Neuronal stem cell (in vitro differentiated cells): ENCODE data around the gene CORO2B.

Source experiments
- DNase-seq: peaks from one replicate; pipeline ENCODE4 v3.0.0-alpha.2; 2013; ENCODE audit warnings: low spot score
- H2AFZ ChIP-seq: one replicate; pipeline ENCODE4 v1.6.1; 2013; ENCODE audit warnings: mild to moderate bottlenecking, low read length, inconsistent platforms
- H2AK5ac ChIP-seq: 2 replicates; pipeline ENCODE4 v1.6.1; 2013; ENCODE audit warnings: low read depth, mild to moderate bottlenecking, inconsistent platforms, low read length, moderate library complexity, mixed read lengths
- H2BK120ac ChIP-seq: 2 replicates; pipeline ENCODE4 v1.6.1; 2013; ENCODE audit warnings: low read depth, mild to moderate bottlenecking, inconsistent platforms, low read length, moderate library complexity, mixed read lengths
- H2BK12ac ChIP-seq: one replicate; pipeline ENCODE4 v1.6.1; 2013; ENCODE audit warnings: low read length, inconsistent platforms
- H2BK15ac ChIP-seq: 2 replicates; pipeline ENCODE4 v1.6.1; 2013; ENCODE audit warnings: mild to moderate bottlenecking, low read length, inconsistent platforms, mixed read lengths
- H2BK5ac ChIP-seq: one replicate; pipeline ENCODE4 v1.6.1; 2013; ENCODE audit warnings: inconsistent platforms, mild to moderate bottlenecking, low read length, moderate library complexity
- H3K14ac ChIP-seq: one replicate; pipeline ENCODE4 v1.6.1; 2013; ENCODE audit warnings: low read length, inconsistent platforms
- H3K18ac ChIP-seq: 2 replicates; pipeline ENCODE4 v1.6.1; 2013; ENCODE audit warnings: low read length, inconsistent platforms
- H3K23ac ChIP-seq: 2 replicates; pipeline ENCODE4 v1.6.1; 2013; ENCODE audit warnings: low read depth, mild to moderate bottlenecking, mixed read lengths, low read length, inconsistent platforms; ENCODE audit not compliant: poor library complexity
- H3K27ac ChIP-seq: replicated peaks from 3 replicates; pipeline ENCODE4 v1.5.1; 2013; ENCODE audit warnings: low read length, inconsistent platforms
- H3K27me3 ChIP-seq, 3 experiments: 2 replicates each; pipeline ENCODE4 v1.6.1; 2013; ENCODE audit warnings: low read length in 3 of 3, mild to moderate bottlenecking in 2 of 3, inconsistent platforms in 1 of 3, low read depth in 1 of 3, mixed read lengths in 1 of 3, moderate library complexity in 1 of 3; ENCODE audit not compliant: control insufficient read depth in 3 of 3, insufficient read depth in 3 of 3
- H3K36me3 ChIP-seq, 2 donors: replicated peaks in 1 of 2; 2 replicates each; pipeline ENCODE4 v1.6.1; 2013; ENCODE audit warnings: low read length in 2 of 2; ENCODE audit not compliant: control insufficient read depth in 2 of 2, insufficient read depth in 2 of 2
- H3K4ac ChIP-seq: 2 replicates; pipeline ENCODE4 v1.6.1; 2013; ENCODE audit warnings: inconsistent platforms, mild to moderate bottlenecking, low read length, moderate library complexity
- H3K4me1 ChIP-seq, 2 donors: 1 replicate in 1 of 2; 2 replicates in 1 of 2; pipeline ENCODE4 v1.6.1; 2013; ENCODE audit warnings: low read length in 2 of 2, low read depth in 1 of 2; ENCODE audit not compliant: control insufficient read depth in 2 of 2, insufficient read depth in 1 of 2
- H3K4me2 ChIP-seq: one replicate; pipeline ENCODE4 v1.6.1; 2013; ENCODE audit warnings: mild to moderate bottlenecking, low read length, inconsistent platforms; ENCODE audit not compliant: insufficient read depth, poor library complexity, severe bottlenecking
- H3K4me3 ChIP-seq, 2 donors: 2 replicates each; pipeline ENCODE4 v1.5.1; 2013; ENCODE audit warnings: low read length in 2 of 2, mild to moderate bottlenecking in 2 of 2, inconsistent platforms in 1 of 2, moderate library complexity in 1 of 2
- H3K79me1 ChIP-seq: one replicate; pipeline ENCODE4 v1.6.1; 2013; ENCODE audit warnings: low read depth, mild to moderate bottlenecking, inconsistent platforms, low read length, moderate library complexity
- H3K9ac ChIP-seq: one replicate; pipeline ENCODE4 v1.6.1; 2013; ENCODE audit warnings: mild to moderate bottlenecking, low read depth, low read length, inconsistent platforms; ENCODE audit not compliant: poor library complexity
- H3K9me3 ChIP-seq, 2 donors: replicated peaks in 1 of 2; 2 replicates each; pipeline versions ENCODE3 to v1.6.1; 2013; ENCODE audit warnings: low read length in 2 of 2, mild to moderate bottlenecking in 2 of 2, inconsistent platforms in 1 of 2, low read depth in 1 of 2, mixed read lengths in 1 of 2, moderate library complexity in 1 of 2; ENCODE audit not compliant: control insufficient read depth in 2 of 2, insufficient read depth in 1 of 2
- H4K8ac ChIP-seq: one replicate; pipeline ENCODE4 v1.6.1; 2013; ENCODE audit warnings: low read depth, mild to moderate bottlenecking, inconsistent platforms, low read length, moderate library complexity
- H4K91ac ChIP-seq: one replicate; pipeline ENCODE4 v1.6.1; 2013; ENCODE audit warnings: low read length, low read depth, mild to moderate bottlenecking, inconsistent platforms; ENCODE audit not compliant: poor library complexity
- WGBS, 2 donors: extraction: QIAGEN DNeasy Blood & Tissue Kit; methylation state at CpG; one replicate each; pipeline ENCODE4 v1.1.7; 2013; ENCODE audit warnings: missing lambda C conversion rate in 2 of 2, mixed read lengths in 1 of 2; ENCODE audit not compliant: insufficient read length in 2 of 2, insufficient replicate concordance in 1 of 2; ENCODE audit errors: extremely low coverage in 2 of 2; 5-methylcytosine and 5-hydroxymethylcytosine counted together

The CORO2B gene

GRCh38 chr15:68595761-68596160, 17.0 kb downstream of the CORO2B start:
- whole genome bisulfite sequencing, 2 donors, result no CpG with 5 or more reads among the region's 17 CpGs
- Histone ChIP-seq H2AFZ (no peak overlapping the region), H3K4me1 (peaks cover 29 to 43% of the 10 kb centered on the region in 2 donors), H3K79me1 (peaks cover 2% of the 10 kb centered on the region), H3K27me3 (no peaks in the 10 kb centered on the region), H3K23ac (peak overlapping the region; percentile 70), H2BK120ac (no peak overlapping the region), H3K18ac (peak overlapping the region; percentile 85), H3K4me2 (no peak overlapping the region), H2AK5ac (peak overlapping the region; percentile 48), H2BK12ac (peak overlapping the region; percentile 76), H3K36me3 (no peaks in the 10 kb centered on the region), H3K27ac (no peak overlapping the region), H4K91ac (no peak overlapping the region), H3K4me3 (no peak overlapping the region), H3K9me3 (no peaks in the 10 kb centered on the region), H3K9ac (no peak overlapping the region), H3K4ac (no peak overlapping the region), H4K8ac (no peak overlapping the region), H2BK15ac (no peak overlapping the region), H2BK5ac (no peak overlapping the region), H3K14ac (peak overlapping the region; percentile 14)
- no peak for DNase-seq

- H2AK5ac ChIP-seq, result peak overlapping the region; percentile 43
- no peak overlapping the region for H2BK15ac ChIP-seq
- no peak overlapping the region for H2BK5ac ChIP-seq
- H3K79me1 ChIP-seq, result peaks cover 6% of the 10 kb centered on the region
- H3K14ac ChIP-seq, result no peak overlapping the region
- H3K27ac ChIP-seq, result no peak overlapping the region
- H3K4me2 ChIP-seq, result no peak overlapping the region
- no peak overlapping the region for H4K91ac ChIP-seq
- H3K4ac ChIP-seq, result no peak overlapping the region
- H2BK12ac ChIP-seq, result no peak overlapping the region
- no CpG with 5 or more reads among the region's 9 CpGs for WGBS, 2 donors
- no peak overlapping the region for H3K9ac ChIP-seq
- no peak overlapping the region for H2AFZ ChIP-seq
- no peak overlapping the region for H3K4me3 ChIP-seq
- no peak overlapping the region for H3K23ac ChIP-seq
- DNase-seq, result no peak
- H3K9me3 ChIP-seq, result no peaks in the 10 kb centered on the region
- H4K8ac ChIP-seq, result no peak overlapping the region
- peaks cover 35 to 51% of the 10 kb centered on the region in 2 donors for H3K4me1 ChIP-seq
- H3K27me3 ChIP-seq, result no peaks in the 10 kb centered on the region
- peak overlapping the region; percentile 84 for H3K18ac ChIP-seq
- H3K36me3 ChIP-seq, result no peaks in the 10 kb centered on the region
- no peak overlapping the region for H2BK120ac ChIP-seq
Observed at GRCh38 chr15:68596691-68597090, 17.9 kb downstream of the CORO2B start.

GRCh38 chr15:68597581-68597980, 18.8 kb downstream of the CORO2B start:
- Histone ChIP-seq H3K27me3 (no peaks in the 10 kb centered on the region), H3K18ac (no peak overlapping the region), H4K91ac (no peak overlapping the region), H3K9ac (no peak overlapping the region), H3K14ac (no peak overlapping the region), H3K4me2 (no peak overlapping the region), H3K23ac (no peak overlapping the region), H2AK5ac (peak overlapping the region; percentile 87), H2AFZ (no peak overlapping the region), H3K79me1 (peaks cover 4% of the 10 kb centered on the region), H3K9me3 (no peaks in the 10 kb centered on the region), H3K4ac (no peak overlapping the region), H3K4me1 (peaks cover 38 to 55% of the 10 kb centered on the region in 2 donors), H2BK5ac (no peak overlapping the region), H3K36me3 (no peaks in the 10 kb centered on the region), H2BK15ac (no peak overlapping the region), H3K27ac (no peak overlapping the region), H2BK120ac (no peak overlapping the region), H2BK12ac (no peak overlapping the region), H4K8ac (no peak overlapping the region), H3K4me3 (no peak overlapping the region)
- no peak for DNase-seq
- WGBS, 2 donors, result no CpG with 5 or more reads among the region's 5 CpGs

GRCh38 chr15:68598171-68599152, 19.7 kb downstream of the CORO2B start:
- no peak overlapping the region for H3K4ac ChIP-seq
- peak overlapping the region; percentile 32 for H3K18ac ChIP-seq
- no peak overlapping the region for H3K4me2 ChIP-seq
- no peak overlapping the region for H2AFZ ChIP-seq
- H3K4me3 ChIP-seq, result no peak overlapping the region
- no peak overlapping the region for H2BK15ac ChIP-seq
- no peak overlapping the region for H3K23ac ChIP-seq
- H2BK5ac ChIP-seq, result peak overlapping the region; percentile 20
- H2BK120ac ChIP-seq, result no peak overlapping the region
- no peak overlapping the region for H3K27ac ChIP-seq
- peaks cover 36 to 55% of the 10 kb centered on the region in 2 donors for H3K4me1 ChIP-seq
- no peak overlapping the region for H4K91ac ChIP-seq
- no peak overlapping the region for H3K14ac ChIP-seq
- no peak for DNase-seq
- no peak overlapping the region for H3K9ac ChIP-seq
- no peaks in the 10 kb centered on the region for H3K27me3 ChIP-seq
- peak overlapping the region; percentile 87 for H2AK5ac ChIP-seq
- H2BK12ac ChIP-seq, result no peak overlapping the region
- no peaks in the 10 kb centered on the region for H3K36me3 ChIP-seq
- no peak overlapping the region for H4K8ac ChIP-seq
- peaks cover 4% of the 10 kb centered on the region for H3K79me1 ChIP-seq
- WGBS, 2 donors, result no CpG with 5 or more reads among the region's 14 CpGs
- no peaks in the 10 kb centered on the region for H3K9me3 ChIP-seq
